Body of pancreas (tissue), 4 donors: ENCODE data around the gene GREB1.

ENCODE experiments used
- CTCF ChIP-seq, 7 experiments: fragments of 450-650 bp in 4 of 7; fragments of 200-600 bp in 3 of 7; sonication (generic) in 3 of 7; IDR thresholded peaks; one replicate each; pipeline ENCODE4 v1.5.1; 2016 to 2019; ENCODE audit warnings: antibody characterized with exemption in 7 of 7
- POLR2A ChIP-seq, 3 donors: fragments of 450-650 bp; IDR thresholded peaks; one replicate each; pipeline ENCODE4 v1.6.1; 2016; ENCODE audit warnings: antibody characterized with exemption in 3 of 3, mild to moderate bottlenecking in 2 of 3

- TF ChIP-seq POLR2A (IDR thresholded peaks at IDR 0.05), result no peak
- no peak for TF ChIP-seq CTCF (IDR thresholded peaks at IDR 0.05)
Measured at GRCh38 chr2:11635141-11635540, 101.3 kb downstream of the GREB1 start.
